Measurements from ENCODE around the gene PCDH12. TPM values are rescaled to one million over a fixed set of nuclear protein-coding genes. Genes with fewer than 3 reads are reported as not detected.

Gene PCDH12
- total and polyA plus RNA-seq, 2 experiments from 2014 or later: 0.42 to 4.5 TPM

- Histone ChIP-seq H3K27me3 (no peaks in the 10 kb centered on the region), H3K4me3 (peak within 1 kb of the TSS; percentile 78), H3K4me1 (ENCODE audit: insufficient read depth) (peaks cover 6% of the 10 kb centered on the region), H3K27ac (peak within 1 kb of the TSS; percentile 97), H3K4me2 (peak within 1 kb of the TSS; percentile 78), H4K20me1 (ENCODE audit: insufficient read depth, poor library complexity, severe bottlenecking) (no peaks in the 10 kb centered on the region), H3K79me2 (peaks cover 38% of the 10 kb centered on the region), H3K9me3 (ENCODE audit: low read depth) (no peaks in the 10 kb centered on the region), H3K9me2 (replicated peaks; ENCODE audit: insufficient read depth) (no peaks in the 10 kb centered on the region), H2AFZ (peak within 1 kb of the TSS; percentile 75), H3K36me3 (replicated peaks; ENCODE audit: insufficient read depth, low read depth) (no peaks in the 10 kb centered on the region)
- peak; percentile 98 for DNase-seq (ENCODE audit: low spot score)
- TF ChIP-seq EZH2phosphoT487 (IDR thresholded peaks at IDR 0.05; ENCODE audit: low read depth, severe bottlenecking, unreplicated experiment) (no peak), CTCF (IDR thresholded peaks at IDR 0.05; ENCODE audit: poor library complexity) (peak; percentile 94)
- WGBS (ENCODE audit: low lambda C conversion rate, missing lambda C conversion rate): 2% methylated on average over 63 of the region's 63 CpGs
Observed at GRCh38 chr5:141968914-141969608, 11.1 kb upstream of the PCDH12 start, which contains the start of gene RNF14. Gene RNF14, plus strand, starts transcription at chr5:141969105. Its CDS starts 4,484 bp downstream, at chr5:141973589.

GRCh38 chr5:141966963-141967333 is 8.9 kb upstream of the PCDH12 start:
- H4K20me1 ChIP-seq (ENCODE audit: insufficient read depth, poor library complexity, severe bottlenecking): no peaks in the 10 kb centered on the region
- DNase-seq (ENCODE audit: low spot score): no peak
- H3K27ac ChIP-seq: no peak overlapping the region
- peaks cover 6% of the 10 kb centered on the region for H3K4me1 ChIP-seq (ENCODE audit: insufficient read depth)
- no peak overlapping the region for H3K4me2 ChIP-seq
- H3K27me3 ChIP-seq: no peaks in the 10 kb centered on the region
- H3K4me3 ChIP-seq: no peak overlapping the region
- H3K9me2 ChIP-seq (replicated peaks; ENCODE audit: insufficient read depth): no peaks in the 10 kb centered on the region
- H3K9me3 ChIP-seq (ENCODE audit: low read depth): no peaks in the 10 kb centered on the region
- TF ChIP-seq CTCF (IDR thresholded peaks at IDR 0.05; ENCODE audit: poor library complexity) (no peak), EZH2phosphoT487 (IDR thresholded peaks at IDR 0.05; ENCODE audit: low read depth, severe bottlenecking, unreplicated experiment) (no peak), EZH2 (IDR thresholded peaks at IDR 0.05; ENCODE audit: borderline replicate concordance) (no peak)
- H3K36me3 ChIP-seq (replicated peaks; ENCODE audit: insufficient read depth, low read depth): no peaks in the 10 kb centered on the region
- no peak overlapping the region for H2AFZ ChIP-seq
- 87% methylated on average over 2 of the region's 2 CpGs for WGBS (ENCODE audit: low lambda C conversion rate, missing lambda C conversion rate)
- peaks cover 23% of the 10 kb centered on the region for H3K79me2 ChIP-seq

- H3K27ac ChIP-seq: no peak overlapping the region
- DNase-seq (ENCODE audit: low spot score): no peak
- TF ChIP-seq CTCF (IDR thresholded peaks at IDR 0.05; ENCODE audit: poor library complexity) (no peak), EZH2phosphoT487 (IDR thresholded peaks at IDR 0.05; ENCODE audit: low read depth, severe bottlenecking, unreplicated experiment) (no peak), EZH2 (IDR thresholded peaks at IDR 0.05; ENCODE audit: borderline replicate concordance) (no peak)
- no peaks in the 10 kb centered on the region for H4K20me1 ChIP-seq (ENCODE audit: insufficient read depth, poor library complexity, severe bottlenecking)
- peaks cover 6% of the 10 kb centered on the region for H3K4me1 ChIP-seq (ENCODE audit: insufficient read depth)
- WGBS (ENCODE audit: low lambda C conversion rate, missing lambda C conversion rate): 83% methylated on average over 4 of the region's 4 CpGs
- no peaks in the 10 kb centered on the region for H3K27me3 ChIP-seq
- H3K9me2 ChIP-seq (replicated peaks; ENCODE audit: insufficient read depth): no peaks in the 10 kb centered on the region
- H3K9me3 ChIP-seq (ENCODE audit: low read depth): no peaks in the 10 kb centered on the region
- no peaks in the 10 kb centered on the region for H3K36me3 ChIP-seq (replicated peaks; ENCODE audit: insufficient read depth, low read depth)
- no peak overlapping the region for H3K4me2 ChIP-seq
- H2AFZ ChIP-seq: no peak overlapping the region
- no peak overlapping the region for H3K4me3 ChIP-seq
- peaks cover 17% of the 10 kb centered on the region for H3K79me2 ChIP-seq
Observed at GRCh38 chr5:141966275-141966962, 8.4 kb upstream of the PCDH12 start.

All from hepatocyte (in vitro differentiated cells).